Pons (tissue), 1 donor: Measurements from ENCODE around the gene CORO1C.

Experiments used
- DNase-seq: peaks from one replicate; pipeline ENCODE4 v3.0.0-alpha.2; 2016; ENCODE audit warnings: low spot score

The CORO1C gene

GRCh38 chr12:108724054-108724889 is 7.0 kb downstream of the CORO1C start:
- DNase-seq = no peak

- no peak for DNase-seq
These were observed 8.1 kb downstream of the CORO1C start for GRCh38 chr12:108722992-108723766.

- no peak for DNase-seq
These were observed 8.9 kb downstream of the CORO1C start for GRCh38 chr12:108722463-108722862.

GRCh38 chr12:108721824-108722223 is 9.5 kb downstream of the CORO1C start:
- DNase-seq = no peak

GRCh38 chr12:108720757-108721514 is 10.4 kb downstream of the CORO1C start:
- DNase-seq = no peak

GRCh38 chr12:108717243-108717642 is 14.1 kb downstream of the CORO1C start:
- DNase-seq = no peak

- no peak for DNase-seq
These were observed 16.5 kb downstream of the CORO1C start for GRCh38 chr12:108714866-108715265.

- DNase-seq = no peak
These were observed 17.8 kb downstream of the CORO1C start for GRCh38 chr12:108713471-108713870.

- no peak for DNase-seq
These were observed 18.5 kb downstream of the CORO1C start for GRCh38 chr12:108712925-108713203.

- DNase-seq = no peak
These were observed 19.0 kb downstream of the CORO1C start for GRCh38 chr12:108712165-108712924.

- no peak for DNase-seq
These were observed 19.7 kb downstream of the CORO1C start for GRCh38 chr12:108711489-108712164.

- no peak for DNase-seq
These were observed 21.6 kb downstream of the CORO1C start for GRCh38 chr12:108709697-108710096.

GRCh38 chr12:108704527-108704926 is 26.8 kb downstream of the CORO1C start:
- no peak for DNase-seq

GRCh38 chr12:108702595-108703320 is 28.6 kb downstream of the CORO1C start:
- no peak for DNase-seq

- no peak for DNase-seq
These were observed 29.4 kb downstream of the CORO1C start for GRCh38 chr12:108701779-108702441.

GRCh38 chr12:108700833-108701541 is 30.3 kb downstream of the CORO1C start:
- DNase-seq = no peak

- DNase-seq = no peak
These were observed 31.3 kb downstream of the CORO1C start for GRCh38 chr12:108699955-108700563.

GRCh38 chr12:108697905-108698304 is 33.4 kb downstream of the CORO1C start:
- no peak for DNase-seq

- DNase-seq = no peak
These were observed 34.4 kb downstream of the CORO1C start for GRCh38 chr12:108696996-108697290.
